GM21381 (cell line): ENCODE results near the gene P4HB.

Source experiments
- ATAC-seq: cut with Tn5 transposase; IDR thresholded peaks from one replicate; pipeline ENCODE4 v1.9.1; 2021; ENCODE audit warnings: mild to moderate bottlenecking, moderate library complexity; ENCODE audit not compliant: unreplicated experiment

P4HB gene

GRCh38 chr17:81859906-81860755 is at the start of gene P4HB:
Gene P4HB (minus strand): TSS chr17:81860535. CDS start chr17:81860471, 64 bp downstream.
- peak; percentile 76 for ATAC-seq

GRCh38 chr17:81909231-81909630 is 48.9 kb upstream of the P4HB start:
- ATAC-seq: no peak

DNA sequence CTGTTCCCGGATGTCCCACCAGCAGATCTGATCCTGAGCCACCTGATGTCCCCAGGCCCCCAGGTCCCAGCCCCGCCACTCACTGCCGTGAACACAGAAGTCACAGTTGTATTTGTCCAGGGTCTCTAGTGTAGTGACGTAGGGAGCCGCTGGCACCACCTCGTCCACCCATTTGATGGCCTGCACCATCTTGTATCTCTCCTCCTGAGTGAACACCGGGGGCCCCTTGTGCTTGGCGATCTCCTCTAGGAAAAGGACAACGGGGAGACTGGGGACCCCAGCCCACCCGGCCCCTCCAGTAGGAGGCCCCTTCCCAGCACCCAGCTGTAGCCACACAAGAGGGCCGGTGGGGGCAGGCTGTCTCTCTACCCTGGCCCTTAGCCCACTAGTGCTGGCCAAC is 48.5 kb upstream of the P4HB start:
- no peak for ATAC-seq

DNA sequence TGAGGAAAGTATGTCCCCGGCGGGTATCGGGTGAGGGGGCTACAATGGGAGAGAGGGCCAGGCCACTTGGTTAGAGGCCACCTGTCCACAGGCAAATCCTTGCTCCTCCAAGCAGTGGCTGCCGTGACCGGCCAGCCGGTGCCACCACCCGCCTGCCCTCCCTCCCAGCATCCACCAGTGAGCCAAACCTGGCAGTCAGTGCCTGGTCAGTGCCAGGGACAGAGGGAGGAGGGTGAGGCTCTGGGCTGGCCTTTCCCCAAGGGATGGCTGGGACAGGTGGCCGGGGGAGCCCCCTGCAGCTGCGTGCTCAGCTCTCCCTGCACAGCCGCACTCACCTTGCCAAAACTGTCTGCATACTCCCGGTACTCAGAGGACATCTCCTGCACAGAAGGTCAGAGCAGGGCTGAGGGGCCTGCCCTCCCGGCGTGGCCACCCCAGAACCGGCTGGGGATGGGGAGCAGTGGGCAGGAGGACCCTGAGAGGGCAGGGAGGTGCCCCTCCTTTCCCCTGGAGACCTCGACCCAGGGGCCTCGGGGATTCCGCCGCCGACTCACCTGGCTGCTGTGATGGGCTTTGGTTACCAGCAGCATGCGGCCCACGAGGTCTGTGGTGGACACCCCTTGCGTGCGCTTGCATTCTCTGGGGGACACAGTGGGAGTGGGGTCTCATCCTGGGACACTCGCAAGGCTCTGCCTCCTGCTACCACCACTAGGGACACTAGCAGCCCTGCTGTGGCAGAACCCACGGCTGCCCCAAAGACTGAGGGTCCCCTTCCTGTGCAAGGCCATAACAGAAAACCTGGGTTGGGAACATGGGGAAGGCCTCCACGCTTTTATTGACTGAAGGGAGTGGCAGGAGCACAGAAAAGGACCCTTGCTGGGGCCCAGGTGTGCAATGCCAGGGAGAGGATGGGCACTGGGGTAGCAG is 47.1 kb upstream of the P4HB start:
- ATAC-seq: no peak

GRCh38 chr17:81906476-81907218 is 46.3 kb upstream of the P4HB start:
- no peak for ATAC-seq

DNA sequence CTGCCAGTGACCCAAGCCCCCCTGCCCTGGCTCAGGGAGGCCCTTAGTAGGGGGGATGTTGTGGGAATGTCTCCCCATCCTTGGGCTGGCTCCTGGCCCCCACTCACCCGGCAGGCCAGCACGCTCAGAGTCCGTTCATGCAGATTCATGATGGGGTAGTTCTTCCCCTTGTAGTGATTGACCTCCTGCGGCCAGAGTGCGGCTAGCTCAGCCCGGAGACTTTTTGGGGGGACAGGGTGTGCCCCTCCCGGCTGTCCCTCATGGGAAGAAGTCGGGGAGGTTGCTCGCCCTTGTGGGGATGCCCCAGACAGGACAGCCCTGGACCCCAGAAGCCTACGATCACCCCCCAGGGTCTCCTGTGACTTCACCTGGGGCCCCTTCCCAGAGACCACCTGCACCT is 45.7 kb upstream of the P4HB start:
- no peak for ATAC-seq

DNA sequence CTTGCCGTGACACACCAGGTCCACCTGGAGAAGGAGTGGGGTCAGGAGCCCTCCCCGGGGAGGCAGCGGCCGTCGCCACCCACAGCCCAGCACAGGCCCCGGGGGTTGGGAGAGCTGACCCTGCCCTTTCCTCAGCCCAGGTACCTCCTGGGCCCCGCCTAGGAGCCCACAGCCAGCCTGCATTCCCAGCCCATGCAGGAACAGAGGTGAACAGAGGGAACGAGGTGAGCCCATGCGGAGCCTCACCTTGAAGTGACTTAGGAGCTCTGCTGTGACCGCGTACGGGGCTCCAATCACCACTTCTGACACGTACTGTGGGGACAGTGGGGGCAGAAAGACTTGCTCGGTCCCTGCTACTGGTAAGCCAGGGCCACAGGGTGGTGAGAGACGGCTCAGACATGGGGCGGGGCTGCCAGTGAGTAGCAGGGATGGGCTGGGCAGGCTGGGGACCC is 45.1 kb upstream of the P4HB start:
- ATAC-seq: no peak

- no peak for ATAC-seq
These were observed 44.5 kb upstream of the P4HB start for GRCh38 chr17:81904600-81905423.

GRCh38 chr17:81903896-81904599 is 43.7 kb upstream of the P4HB start:
- ATAC-seq: no peak

DNA sequence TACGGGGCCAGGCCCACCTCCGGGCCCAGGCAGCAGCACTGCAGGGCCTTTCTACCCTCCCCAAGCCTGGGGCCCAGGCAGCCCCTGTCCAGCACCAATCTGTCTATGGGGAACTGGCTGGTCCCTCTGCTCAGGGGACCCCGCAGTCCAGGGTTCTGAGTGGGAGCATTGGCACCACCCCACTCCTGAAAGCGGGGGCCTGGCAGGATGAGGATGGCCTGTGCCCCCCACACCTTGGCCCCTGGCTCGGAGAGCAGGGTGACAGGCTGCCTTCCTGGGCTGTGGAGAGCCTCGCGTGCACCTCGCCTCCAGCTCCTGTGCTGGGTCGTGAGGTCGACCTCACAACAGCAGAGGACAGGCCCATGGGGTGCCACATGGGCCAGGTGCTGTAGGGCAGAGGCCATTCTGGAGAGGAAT is 43.1 kb upstream of the P4HB start:
- no peak for ATAC-seq

- no peak for ATAC-seq
These were observed 42.5 kb upstream of the P4HB start for GRCh38 chr17:81902653-81903414.

DNA sequence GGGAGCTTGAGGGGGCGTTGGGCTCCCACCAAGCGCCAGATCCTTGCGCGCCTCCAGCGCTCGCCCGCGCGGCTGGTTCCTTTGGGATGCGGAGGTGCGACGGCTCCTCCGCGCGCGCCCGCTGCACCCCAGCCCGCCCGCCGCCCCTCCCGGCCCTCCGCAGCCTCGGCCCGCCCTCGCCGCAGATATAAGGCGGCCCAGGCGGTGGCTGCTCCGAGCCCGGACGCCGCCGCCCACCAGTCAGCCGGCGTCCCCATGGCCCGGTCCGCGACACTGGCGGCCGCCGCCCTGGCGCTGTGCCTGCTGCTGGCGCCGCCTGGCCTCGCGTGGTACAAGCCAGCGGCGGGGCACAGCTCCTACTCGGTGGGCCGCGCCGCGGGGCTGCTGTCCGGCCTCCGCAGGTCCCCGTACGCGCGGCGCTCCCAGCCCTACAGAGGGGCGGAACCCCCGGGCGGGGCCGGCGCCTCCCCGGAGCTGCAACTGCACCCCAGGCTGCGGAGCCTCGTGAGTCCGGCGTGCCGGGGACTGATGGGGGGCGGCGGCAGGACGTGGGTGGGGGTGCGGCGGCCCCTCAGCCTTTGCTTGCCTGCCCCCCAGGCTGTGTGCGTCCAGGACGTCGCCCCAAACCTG is 41.8 kb upstream of the P4HB start, which contains the start of gene NPB:
Gene NPB, plus strand, starts transcription at position 216 of the 630 bp plus-strand sequence. Its CDS starts 40 bp downstream, at position 256.
- no peak for ATAC-seq

GRCh38 chr17:81901167-81902022 is 41.1 kb upstream of the P4HB start:
- no peak for ATAC-seq

- no peak for ATAC-seq
These were observed 40.0 kb upstream of the P4HB start for GRCh38 chr17:81900181-81900820.

DNA sequence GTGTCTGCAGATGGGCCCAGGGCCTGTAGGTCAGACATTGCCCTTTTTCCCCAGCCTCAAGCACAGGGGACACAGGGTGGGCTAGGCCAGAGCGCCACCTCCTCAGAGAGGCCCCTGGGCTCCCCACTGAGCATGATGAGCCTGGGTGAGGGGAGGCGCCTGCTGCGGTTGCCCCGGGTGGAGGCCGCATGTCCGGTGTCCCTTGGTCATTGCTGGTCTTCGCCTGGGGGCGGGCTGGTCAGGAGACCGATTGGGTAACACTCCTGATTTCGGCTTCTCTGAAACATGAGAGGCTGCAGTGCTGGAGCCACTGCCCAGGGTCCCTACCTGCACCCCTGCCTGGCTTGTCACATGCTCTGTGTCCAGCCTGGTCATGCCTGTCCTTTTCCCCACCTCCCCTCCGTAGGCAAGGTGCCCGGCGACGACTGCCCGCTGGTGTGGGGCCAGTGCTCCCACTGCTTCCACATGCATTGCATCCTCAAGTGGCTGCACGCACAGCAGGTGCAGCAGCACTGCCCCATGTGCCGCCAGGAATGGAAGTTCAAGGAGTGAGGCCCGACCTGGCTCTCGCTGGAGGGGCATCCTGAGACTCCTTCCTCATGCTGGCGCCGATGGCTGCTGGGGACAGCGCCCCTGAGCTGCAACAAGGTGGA is 39.3 kb upstream of the P4HB start:
- ATAC-seq: no peak

DNA sequence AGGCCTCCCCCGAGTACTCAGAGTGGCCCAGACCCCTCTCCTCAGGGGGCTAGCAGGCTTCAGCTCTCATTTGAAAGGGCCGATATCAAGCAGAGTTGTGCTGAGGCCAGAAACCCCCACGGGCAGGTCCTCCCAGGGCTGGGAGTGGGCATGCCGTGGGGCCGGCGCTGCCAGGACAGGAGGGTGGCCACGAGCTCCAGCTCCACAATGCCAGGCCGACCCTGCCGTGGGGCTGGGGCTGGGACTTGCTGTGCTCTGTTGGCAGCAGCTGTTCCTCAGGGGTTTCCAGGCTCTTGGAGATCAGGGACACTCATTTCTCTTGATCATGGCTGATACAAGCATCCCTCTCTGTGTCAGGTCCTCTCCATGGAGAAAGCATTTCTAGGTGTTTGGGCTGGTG is 38.5 kb upstream of the P4HB start:
- ATAC-seq: no peak
